Measurements from ENCODE around the gene TTC1. TPM values are rescaled to one million over a fixed set of nuclear protein-coding genes. Genes with fewer than 3 reads are reported as not detected.

The TTC1 gene
- total RNA-seq, 1 donor from 2014 or later = 69.1 TPM

DNA sequence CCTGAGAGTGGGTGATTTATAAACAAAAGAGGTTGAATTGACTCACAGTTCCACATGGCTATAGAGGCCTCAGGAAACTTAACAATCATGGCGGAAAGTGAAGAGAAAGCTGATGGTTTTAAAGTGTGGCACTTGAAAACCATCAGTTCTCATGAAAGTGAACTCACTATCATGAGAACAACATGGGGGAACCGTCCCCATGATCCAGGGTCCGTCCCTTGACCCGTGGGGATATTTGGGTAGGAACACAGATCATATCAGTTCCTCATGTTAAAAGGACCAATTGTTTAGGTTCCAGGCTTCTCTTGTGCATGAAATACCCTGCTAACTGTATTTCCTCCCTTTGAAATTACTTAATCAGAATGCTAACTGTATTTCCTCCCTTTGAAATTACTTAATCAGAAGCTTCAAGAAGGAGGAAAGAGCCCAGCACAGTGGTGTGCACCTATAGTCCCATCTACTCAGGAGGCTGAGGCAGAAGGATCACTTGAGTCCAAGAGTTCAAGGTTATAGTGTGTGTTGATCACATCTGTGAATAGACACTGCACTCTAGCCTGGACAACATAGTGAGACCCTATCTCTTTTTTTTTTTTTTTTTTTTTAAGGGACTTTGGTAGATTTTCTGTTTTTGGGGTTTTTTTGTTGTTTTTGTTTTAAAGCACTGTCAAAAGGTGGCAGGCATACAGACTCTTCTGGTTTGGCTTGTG lies 24.8 kb downstream of the TTC1 start:
- Mint-ChIP-seq H3K27me3 (ENCODE audit: insufficient read depth) (no peaks in the 10 kb centered on the region), H3K9me3 (no peaks in the 10 kb centered on the region), H3K36me3 (ENCODE audit: low read depth) (peaks cover 41% of the 10 kb centered on the region), H3K4me1 (ENCODE audit: low read depth) (peaks cover 10% of the 10 kb centered on the region), H3K4me3 (no peak overlapping the region), H3K27ac (no peak overlapping the region)
- no peak for DNase-seq (ENCODE audit: low spot score)
- intact Hi-C loops (cut with micrococcal nuclease) = no loop called here

DNA sequence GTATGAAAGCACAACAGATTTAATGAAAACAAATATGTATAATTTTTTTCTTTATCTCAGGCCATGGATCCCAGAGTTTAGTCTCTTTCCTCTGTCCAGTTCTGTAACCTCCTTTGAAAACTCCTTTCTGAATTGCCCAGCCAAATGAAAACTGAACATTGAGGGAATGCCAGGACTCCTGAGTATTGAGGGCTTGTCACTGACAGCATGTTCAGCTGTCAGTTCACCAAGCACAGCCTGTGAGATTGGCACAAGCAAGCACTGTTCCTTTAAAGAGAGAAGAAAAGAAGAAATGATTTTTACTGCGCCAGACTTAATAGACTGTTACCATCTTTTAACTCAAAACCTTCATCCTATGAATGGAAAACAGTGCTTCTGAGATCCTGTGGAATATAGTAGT lies 27.3 kb downstream of the TTC1 start:
- peaks cover 39% of the 10 kb centered on the region for H3K36me3 Mint-ChIP-seq (ENCODE audit: low read depth)
- no peak overlapping the region for H3K4me3 Mint-ChIP-seq
- intact Hi-C loops (cut with micrococcal nuclease) = no loop called here
- peaks cover 4% of the 10 kb centered on the region for H3K4me1 Mint-ChIP-seq (ENCODE audit: low read depth)
- H3K27ac Mint-ChIP-seq = no peak overlapping the region
- no peaks in the 10 kb centered on the region for H3K27me3 Mint-ChIP-seq (ENCODE audit: insufficient read depth)
- no peak for DNase-seq (ENCODE audit: low spot score)
- no peaks in the 10 kb centered on the region for H3K9me3 Mint-ChIP-seq

DNA sequence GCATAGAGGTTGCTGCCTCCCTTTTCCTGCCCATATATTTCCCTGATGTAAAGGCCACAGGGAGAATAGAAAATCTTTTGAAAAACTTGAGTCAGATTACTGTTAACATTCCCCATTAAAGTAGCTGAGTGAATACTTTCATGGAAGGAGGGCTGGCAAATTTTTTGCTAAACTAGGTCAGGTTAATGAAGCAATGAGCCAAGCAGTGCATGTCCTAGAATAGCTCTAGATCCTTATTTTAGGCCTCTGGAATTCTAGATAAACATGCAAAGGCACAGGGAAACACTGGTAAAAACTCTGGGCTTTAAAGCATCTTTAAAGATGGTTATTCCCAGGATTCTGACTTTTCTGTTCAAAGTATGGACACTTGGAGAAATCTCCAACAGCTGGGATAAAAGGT lies 27.9 kb downstream of the TTC1 start:
- intact Hi-C loops (cut with micrococcal nuclease) = no loop called here
- Mint-ChIP-seq H3K27me3 (ENCODE audit: insufficient read depth) (no peaks in the 10 kb centered on the region), H3K4me1 (ENCODE audit: low read depth) (peaks cover 4% of the 10 kb centered on the region), H3K27ac (no peak overlapping the region), H3K36me3 (ENCODE audit: low read depth) (peaks cover 43% of the 10 kb centered on the region), H3K4me3 (no peak overlapping the region), H3K9me3 (no peaks in the 10 kb centered on the region)
- DNase-seq (ENCODE audit: low spot score) = no peak

DNA sequence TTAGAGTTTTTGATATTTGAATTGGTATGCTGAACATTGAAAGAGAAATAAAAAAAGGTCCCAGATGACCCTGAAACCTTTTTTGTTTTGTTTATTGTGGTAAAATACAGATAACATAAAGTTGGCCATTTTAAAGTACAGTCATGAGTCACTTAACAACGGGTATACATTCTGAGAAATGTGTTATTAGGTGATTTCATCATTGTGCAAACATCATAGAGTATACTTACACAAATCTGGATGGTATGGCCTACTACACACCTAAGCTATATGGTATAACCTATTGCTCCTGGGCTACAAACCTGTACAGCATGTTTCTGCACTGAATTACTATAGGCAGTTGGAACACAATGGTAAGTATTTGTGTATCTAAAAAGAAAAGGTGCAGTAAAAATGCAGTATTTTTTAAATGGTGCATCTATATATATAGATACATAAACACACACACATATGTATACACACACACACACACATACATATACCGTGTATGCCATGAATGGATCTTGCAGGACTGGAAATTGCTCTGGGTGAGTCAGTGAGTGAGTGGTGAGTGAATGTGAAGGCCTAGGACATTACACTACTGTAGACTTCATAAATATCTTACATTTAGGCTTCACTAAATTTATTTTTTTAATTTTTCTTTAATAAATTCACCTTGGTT lies 31.0 kb downstream of the TTC1 start:
- Mint-ChIP-seq H3K36me3 (ENCODE audit: low read depth) (peaks cover 34% of the 10 kb centered on the region), H3K4me1 (ENCODE audit: low read depth) (peaks cover 4% of the 10 kb centered on the region), H3K9me3 (no peaks in the 10 kb centered on the region), H3K27me3 (ENCODE audit: insufficient read depth) (no peaks in the 10 kb centered on the region), H3K4me3 (no peak overlapping the region), H3K27ac (no peak overlapping the region)
- no peak for DNase-seq (ENCODE audit: low spot score)
- intact Hi-C loops (cut with micrococcal nuclease) = no loop called here

DNA sequence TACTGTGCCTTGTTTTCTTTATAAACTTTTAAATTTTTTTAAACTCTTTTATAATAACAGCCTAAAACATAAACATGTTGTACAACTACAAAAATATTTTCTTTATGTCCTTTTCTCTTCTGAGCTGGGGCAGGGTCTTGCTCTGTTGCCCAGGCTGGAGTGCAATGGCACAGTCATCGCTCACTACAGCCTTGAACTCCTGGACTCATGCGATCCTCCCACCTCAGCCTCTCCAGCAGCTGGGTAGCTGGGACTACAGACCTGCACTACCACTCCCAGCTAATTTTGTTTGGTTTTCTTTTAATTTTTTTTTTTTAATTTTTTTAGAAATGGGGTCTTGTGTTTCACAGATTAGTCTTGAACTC lies 31.5 kb downstream of the TTC1 start:
- no peak overlapping the region for H3K27ac Mint-ChIP-seq
- no peaks in the 10 kb centered on the region for H3K27me3 Mint-ChIP-seq (ENCODE audit: insufficient read depth)
- no peak for DNase-seq (ENCODE audit: low spot score)
- intact Hi-C loops (cut with micrococcal nuclease) = no loop called here
- no peaks in the 10 kb centered on the region for H3K9me3 Mint-ChIP-seq
- H3K4me3 Mint-ChIP-seq = no peak overlapping the region
- peaks cover 4% of the 10 kb centered on the region for H3K4me1 Mint-ChIP-seq (ENCODE audit: low read depth)
- peaks cover 35% of the 10 kb centered on the region for H3K36me3 Mint-ChIP-seq (ENCODE audit: low read depth)

DNA sequence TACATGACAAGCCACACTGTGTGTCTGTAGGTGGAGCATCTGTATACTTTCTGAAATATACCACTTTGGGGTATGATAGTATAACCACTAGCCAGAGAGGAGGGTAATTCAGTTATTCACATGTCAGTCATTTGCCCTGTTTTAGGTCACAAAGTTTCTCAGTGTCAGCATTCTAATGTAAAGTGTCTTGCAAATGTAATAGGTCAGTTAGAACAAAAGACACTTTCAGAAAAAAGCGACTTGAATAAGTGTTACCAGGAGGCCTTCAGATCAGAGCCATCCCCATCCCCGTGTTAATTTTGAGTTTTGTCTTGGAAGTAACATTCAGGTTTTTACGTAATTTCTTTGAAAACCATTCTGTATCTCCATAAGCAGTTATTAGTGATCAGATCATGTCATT lies 33.7 kb downstream of the TTC1 start:
- Mint-ChIP-seq H3K36me3 (ENCODE audit: low read depth) (peaks cover 35% of the 10 kb centered on the region), H3K9me3 (no peaks in the 10 kb centered on the region), H3K27me3 (ENCODE audit: insufficient read depth) (no peaks in the 10 kb centered on the region), H3K4me1 (ENCODE audit: low read depth) (peaks cover 4% of the 10 kb centered on the region), H3K4me3 (no peak overlapping the region), H3K27ac (no peak overlapping the region)
- intact Hi-C loops (cut with micrococcal nuclease) = no loop called here
- no peak for DNase-seq (ENCODE audit: low spot score)

DNA sequence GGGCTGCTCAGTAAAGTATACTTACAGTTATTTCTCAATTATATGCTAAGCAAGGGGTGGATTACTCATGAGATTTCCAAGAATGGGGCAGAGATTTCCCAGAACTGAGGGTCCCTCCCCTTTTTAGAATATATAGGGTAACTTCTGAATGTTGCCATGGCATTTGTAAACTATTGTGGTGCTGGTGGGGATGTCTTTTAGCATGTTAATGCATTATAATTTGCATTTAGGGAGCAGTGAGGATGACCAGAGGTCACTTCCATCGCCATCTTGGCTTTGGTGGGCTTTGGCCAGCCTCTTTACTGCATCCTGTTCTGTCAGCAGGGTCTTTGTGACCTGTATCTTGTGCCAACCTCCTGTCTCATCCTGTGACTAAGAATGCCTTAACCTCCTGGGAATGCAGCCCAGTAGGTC lies 35.5 kb downstream of the TTC1 start:
- no peak overlapping the region for H3K4me3 Mint-ChIP-seq
- no peaks in the 10 kb centered on the region for H3K27me3 Mint-ChIP-seq (ENCODE audit: insufficient read depth)
- H3K36me3 Mint-ChIP-seq (ENCODE audit: low read depth) = peaks cover 29% of the 10 kb centered on the region
- H3K4me1 Mint-ChIP-seq (ENCODE audit: low read depth) = no peaks in the 10 kb centered on the region
- H3K9me3 Mint-ChIP-seq = no peaks in the 10 kb centered on the region
- no peak for DNase-seq (ENCODE audit: low spot score)
- no peak overlapping the region for H3K27ac Mint-ChIP-seq
- intact Hi-C loops (cut with micrococcal nuclease) = no loop called here

DNA sequence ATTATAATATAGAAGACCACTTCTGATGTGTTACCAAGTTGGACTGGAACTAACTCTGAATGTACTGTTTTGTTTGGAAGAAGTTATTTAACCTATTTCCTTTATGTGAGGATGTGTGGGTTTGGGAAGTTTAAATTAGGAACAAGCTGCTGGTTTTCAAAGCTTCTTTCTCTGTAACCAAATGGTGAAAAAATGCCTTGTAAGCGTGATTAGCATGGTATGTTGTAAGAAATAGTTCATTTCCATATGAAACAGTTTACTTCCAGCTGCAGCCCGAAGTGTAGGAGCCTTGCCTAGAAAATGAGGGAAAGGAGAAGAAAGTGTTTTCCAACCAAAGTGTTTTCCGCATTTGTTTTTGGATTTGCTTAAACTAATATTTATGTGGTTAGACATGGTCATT lies 36.0 kb downstream of the TTC1 start:
- intact Hi-C loops (cut with micrococcal nuclease) = no loop called here
- Mint-ChIP-seq H3K4me1 (ENCODE audit: low read depth) (no peaks in the 10 kb centered on the region), H3K4me3 (no peak overlapping the region), H3K27me3 (ENCODE audit: insufficient read depth) (no peaks in the 10 kb centered on the region), H3K36me3 (ENCODE audit: low read depth) (peaks cover 32% of the 10 kb centered on the region), H3K27ac (no peak overlapping the region), H3K9me3 (no peaks in the 10 kb centered on the region)
- no peak for DNase-seq (ENCODE audit: low spot score)

DNA sequence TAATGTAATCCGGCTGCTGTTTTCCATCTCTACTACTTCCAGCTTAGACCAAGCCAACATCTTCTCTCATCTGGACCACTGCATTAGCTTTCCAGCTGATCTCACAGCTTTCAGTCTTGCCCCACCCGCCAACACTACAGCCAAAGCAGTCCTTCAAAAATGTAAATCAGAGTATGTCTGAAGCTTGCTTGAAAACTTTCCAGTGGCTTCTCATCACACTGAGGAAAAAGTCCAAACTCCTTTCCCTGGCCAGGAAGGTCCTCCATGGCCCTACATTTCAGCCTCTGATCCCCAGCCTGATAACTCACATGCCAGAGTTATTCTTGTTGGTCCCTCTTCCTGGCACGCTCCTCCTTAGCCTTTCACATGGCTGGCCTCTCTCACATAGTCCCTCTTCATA lies 38.5 kb downstream of the TTC1 start:
- no peak for DNase-seq (ENCODE audit: low spot score)
- Mint-ChIP-seq H3K36me3 (ENCODE audit: low read depth) (peaks cover 32% of the 10 kb centered on the region), H3K4me1 (ENCODE audit: low read depth) (no peaks in the 10 kb centered on the region), H3K27me3 (ENCODE audit: insufficient read depth) (no peaks in the 10 kb centered on the region), H3K9me3 (no peaks in the 10 kb centered on the region), H3K4me3 (no peak overlapping the region), H3K27ac (peak overlapping the region; percentile 25)
- intact Hi-C loops (cut with micrococcal nuclease) = no loop called here

DNA sequence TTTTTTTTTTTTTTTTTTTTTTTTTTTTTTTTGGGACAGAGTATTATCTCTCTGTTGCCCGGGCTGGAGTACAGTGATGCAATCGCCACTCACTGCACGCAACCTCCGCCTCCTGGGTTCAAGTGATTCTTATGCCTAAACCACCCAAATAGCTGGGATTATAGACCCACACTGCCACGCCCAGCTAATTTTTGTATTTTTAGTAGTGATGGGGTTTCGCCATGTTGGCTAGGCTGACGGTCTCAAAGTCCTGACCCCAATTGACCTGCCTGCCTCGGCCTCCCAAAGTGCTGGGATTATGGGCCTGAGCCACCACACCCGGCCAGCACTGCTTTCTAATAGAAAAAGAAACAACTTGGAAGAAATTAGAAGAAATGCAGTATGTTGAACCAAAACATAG lies 39.2 kb downstream of the TTC1 start:
- Mint-ChIP-seq H3K4me3 (no peak overlapping the region), H3K27me3 (ENCODE audit: insufficient read depth) (no peaks in the 10 kb centered on the region), H3K27ac (no peak overlapping the region), H3K36me3 (ENCODE audit: low read depth) (peaks cover 35% of the 10 kb centered on the region), H3K9me3 (no peaks in the 10 kb centered on the region), H3K4me1 (ENCODE audit: low read depth) (no peaks in the 10 kb centered on the region)
- intact Hi-C loops (cut with micrococcal nuclease) = no loop called here
- DNase-seq (ENCODE audit: low spot score) = no peak

DNA sequence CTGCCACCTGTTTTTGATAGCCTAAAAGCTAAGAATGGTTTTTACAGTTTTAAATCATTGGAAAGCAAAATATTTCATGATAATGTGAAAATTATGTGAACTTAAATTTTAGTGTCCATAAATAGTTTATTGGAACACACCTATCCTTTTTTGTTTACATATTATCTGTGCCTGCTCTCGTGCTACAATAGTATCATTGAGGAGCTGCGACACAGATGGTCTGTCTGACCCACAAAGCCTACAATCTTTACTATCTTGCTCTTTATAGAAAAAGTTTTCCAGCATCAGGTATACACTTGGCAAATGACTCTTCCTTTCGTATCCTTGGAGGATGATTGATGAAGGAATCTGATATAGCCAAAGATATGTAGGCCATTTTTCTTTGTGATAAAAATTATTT lies 40.2 kb downstream of the TTC1 start:
- no peak overlapping the region for H3K27ac Mint-ChIP-seq
- no peaks in the 10 kb centered on the region for H3K9me3 Mint-ChIP-seq
- intact Hi-C loops (cut with micrococcal nuclease) = no loop called here
- H3K27me3 Mint-ChIP-seq (ENCODE audit: insufficient read depth) = no peaks in the 10 kb centered on the region
- peaks cover 34% of the 10 kb centered on the region for H3K36me3 Mint-ChIP-seq (ENCODE audit: low read depth)
- no peak for DNase-seq (ENCODE audit: low spot score)
- H3K4me3 Mint-ChIP-seq = no peak overlapping the region
- H3K4me1 Mint-ChIP-seq (ENCODE audit: low read depth) = no peaks in the 10 kb centered on the region

DNA sequence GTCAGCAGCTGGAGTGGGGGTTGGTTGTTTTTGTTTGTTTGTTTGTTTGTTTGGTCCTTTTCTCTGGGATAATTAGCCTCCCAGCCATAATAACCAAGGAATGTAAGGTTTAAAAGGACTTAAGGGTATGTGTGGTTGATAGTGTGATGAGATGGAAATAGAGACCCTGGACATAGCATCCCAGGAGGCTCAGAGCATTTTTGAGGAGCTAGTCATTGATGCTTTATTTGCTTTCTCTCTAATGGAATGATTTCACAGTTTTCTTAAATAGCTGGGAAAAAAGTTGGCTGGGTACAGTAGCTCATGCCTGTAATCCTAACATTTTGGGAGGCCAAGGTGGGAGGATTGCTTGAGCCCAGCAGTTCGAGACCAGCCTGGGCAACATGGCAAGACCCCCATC lies 45.1 kb downstream of the TTC1 start:
- no peak overlapping the region for H3K4me3 Mint-ChIP-seq
- H3K9me3 Mint-ChIP-seq = no peaks in the 10 kb centered on the region
- no peak overlapping the region for H3K27ac Mint-ChIP-seq
- peaks cover 49% of the 10 kb centered on the region for H3K36me3 Mint-ChIP-seq (ENCODE audit: low read depth)
- H3K27me3 Mint-ChIP-seq (ENCODE audit: insufficient read depth) = no peaks in the 10 kb centered on the region
- intact Hi-C loops (cut with micrococcal nuclease) = no loop called here
- DNase-seq (ENCODE audit: low spot score) = no peak
- no peaks in the 10 kb centered on the region for H3K4me1 Mint-ChIP-seq (ENCODE audit: low read depth)

DNA sequence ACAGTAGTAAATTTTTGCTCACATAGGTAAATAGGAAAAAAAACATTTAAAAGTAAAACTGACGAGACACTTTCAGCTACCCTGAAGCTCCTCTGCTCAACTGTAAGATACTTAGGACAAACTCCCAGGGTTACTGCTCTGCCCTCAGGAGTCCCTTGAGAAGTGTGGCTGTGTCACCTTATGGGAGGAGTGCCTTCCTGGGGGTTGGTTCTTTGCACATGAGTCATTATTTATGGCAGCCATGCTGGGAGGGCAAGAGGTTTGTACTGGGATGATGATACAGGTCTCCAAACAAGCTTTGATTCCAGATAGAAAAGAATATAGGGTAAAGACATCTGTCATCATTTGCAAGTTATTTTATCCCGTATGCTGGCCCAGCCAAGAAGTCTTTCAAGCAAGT lies 45.9 kb downstream of the TTC1 start:
- Mint-ChIP-seq H3K27ac (no peak overlapping the region), H3K4me3 (no peak overlapping the region), H3K27me3 (ENCODE audit: insufficient read depth) (no peaks in the 10 kb centered on the region), H3K9me3 (no peaks in the 10 kb centered on the region), H3K36me3 (ENCODE audit: low read depth) (peaks cover 49% of the 10 kb centered on the region), H3K4me1 (ENCODE audit: low read depth) (no peaks in the 10 kb centered on the region)
- DNase-seq (ENCODE audit: low spot score) = no peak
- intact Hi-C loops (cut with micrococcal nuclease) = no loop called here

DNA sequence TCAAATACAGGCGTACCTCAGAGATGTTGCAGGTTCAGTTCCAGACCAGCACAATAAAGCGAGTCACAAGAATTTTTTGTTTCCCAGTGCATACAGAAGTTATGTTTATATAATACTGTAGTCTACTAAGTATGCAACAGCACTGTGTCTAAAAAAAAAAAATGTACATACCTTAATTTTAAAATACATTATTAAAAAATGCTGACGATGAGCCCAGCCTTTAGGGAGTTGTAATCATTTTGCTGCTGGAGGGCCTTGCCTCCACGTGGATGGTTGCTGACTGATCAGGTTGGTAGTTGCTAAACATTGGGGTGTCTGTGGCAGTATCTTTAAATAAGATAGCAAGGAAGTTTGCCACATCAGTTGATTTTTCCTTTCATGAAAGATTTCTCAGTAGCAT lies 48.3 kb downstream of the TTC1 start:
- H3K4me3 Mint-ChIP-seq = no peak overlapping the region
- H3K36me3 Mint-ChIP-seq (ENCODE audit: low read depth) = peaks cover 43% of the 10 kb centered on the region
- H3K27ac Mint-ChIP-seq = no peak overlapping the region
- H3K4me1 Mint-ChIP-seq (ENCODE audit: low read depth) = no peaks in the 10 kb centered on the region
- H3K9me3 Mint-ChIP-seq = no peaks in the 10 kb centered on the region
- H3K27me3 Mint-ChIP-seq (ENCODE audit: insufficient read depth) = no peaks in the 10 kb centered on the region
- intact Hi-C loops (cut with micrococcal nuclease) = no loop called here
- DNase-seq (ENCODE audit: low spot score) = no peak
